K562 (cell line): Measurements from ENCODE around the gene ZNF862. TPM values are rescaled to one million over a fixed set of nuclear protein-coding genes. Genes with fewer than 3 reads are reported as not detected.

ENCODE experiments used
- ATAC-seq: fragments of 200-7000 bp; cut with Tn5 transposase; 3 replicates; pipeline ENCODE4 v1.9.1; 2020; ENCODE audit warnings: moderate library complexity
- BruUV-seq: library from RNA; stranded (reverse); fragments of 400-500 nt; replicated peaks from 2 replicates; lab custom pipeline; 2021; lab: Mats Ljungman, UMichigan
- CTCF ChIA-PET: fragments of 300-600 bp; formaldehyde crosslinking; extraction: SDS; loops from one replicate; lab custom pipeline; 2021; ENCODE audit warnings: low intra/inter-chr PET ratio; lab: Yijun Ruan, JAX
- POLR2A ChIA-PET: fragments of 300-600, 350-650 bp; sonication (Branson Sonifier 250); formaldehyde crosslinking; extraction: SDS; loops from one replicate; lab custom pipeline; 2021; ENCODE audit warnings: antibody characterized with exemption, inconsistent platforms; lab: Yijun Ruan, JAX
- DNase-seq, 4 experiments: peaks; one replicate each; pipeline versions ENCODE4 v3.0.0 to v3.0.0-alpha.2; 2011 to 2018; ENCODE audit warnings: low spot score in 3 of 4, mixed read lengths in 3 of 4; ENCODE audit errors: extremely low read depth in 1 of 4
- FAIRE-seq: peaks from 2 replicates; lab custom pipeline; 2011; peaks lifted over from hg19 to GRCh38; lab: Jason Lieb, UNC
- H2AFZ ChIP-seq: 2 replicates; pipeline ENCODE4 v1.6.0; 2011; ENCODE audit warnings: low read depth, low read length, control low read depth, inconsistent platforms
- H3K27ac ChIP-seq: fragments of 200-600 bp; 3 replicates; pipeline ENCODE4 v1.8.0; 2011; ENCODE audit warnings: low read depth, mild to moderate bottlenecking, control low read depth, inconsistent platforms, low read length, moderate library complexity, mixed read lengths; ENCODE audit errors: extremely low read depth
- H3K27me3 ChIP-seq, 2 experiments: fragments of 300-600 bp in 1 of 2; 2 replicates in 1 of 2; 3 replicates in 1 of 2; pipeline versions ENCODE4 v1.6.0 to v1.8.0; 2011; ENCODE audit warnings: inconsistent platforms in 2 of 2, low read length in 2 of 2, mild to moderate bottlenecking in 1 of 2, mixed read lengths in 1 of 2, moderate library complexity in 1 of 2; ENCODE audit not compliant: control insufficient read depth in 2 of 2, insufficient read depth in 2 of 2
- H3K36me3 ChIP-seq: fragments of 300-600 bp; 3 replicates; pipeline ENCODE4 v1.8.0; 2011; ENCODE audit warnings: mild to moderate bottlenecking, low read length, inconsistent platforms; ENCODE audit not compliant: control insufficient read depth, insufficient read depth
- H3K4me1 ChIP-seq, 2 experiments: fragments of 200-600 bp in 1 of 2; replicated peaks in 1 of 2; 2 replicates in 1 of 2; 3 replicates in 1 of 2; pipeline versions ENCODE4 v1.5.1 to v1.8.0; 2011; ENCODE audit warnings: inconsistent platforms in 2 of 2, low read length in 2 of 2, mild to moderate bottlenecking in 1 of 2, mixed read lengths in 1 of 2, moderate library complexity in 1 of 2; ENCODE audit not compliant: control insufficient read depth in 2 of 2, insufficient read depth in 2 of 2
- H3K4me2 ChIP-seq: 2 replicates; pipeline ENCODE4 v1.6.1; 2011; ENCODE audit warnings: low read length, control low read depth, inconsistent platforms, mixed read lengths; ENCODE audit not compliant: insufficient read depth
- H3K4me3 ChIP-seq: fragments of 200-600 bp; sonication (generic), shearing (Covaris generic); 2 replicates; pipeline ENCODE4 v1.5.1; 2016; ENCODE audit warnings: control low read depth, inconsistent platforms
- H3K79me2 ChIP-seq: fragments of 200-600 bp; 3 replicates; pipeline ENCODE4 v1.8.0; 2011; ENCODE audit warnings: low read length, inconsistent platforms; ENCODE audit not compliant: control insufficient read depth, insufficient read depth
- H3K9ac ChIP-seq, 2 experiments: 2 replicates each; pipeline versions ENCODE4 v1.6.0 to v1.6.1; 2011; ENCODE audit warnings: low read depth in 2 of 2, low read length in 2 of 2, control low read depth in 1 of 2, inconsistent platforms in 1 of 2, mild to moderate bottlenecking in 1 of 2, mixed read lengths in 1 of 2; ENCODE audit not compliant: insufficient read depth in 1 of 2
- H3K9me1 ChIP-seq: one replicate; pipeline ENCODE4 v1.6.0; 2011; ENCODE audit warnings: inconsistent platforms, mild to moderate bottlenecking, low read length, moderate library complexity; ENCODE audit not compliant: control insufficient read depth, insufficient read depth
- H3K9me3 ChIP-seq: replicated peaks from 2 replicates; pipeline ENCODE4 v1.5.1; 2011; ENCODE audit warnings: low read depth, low read length, inconsistent platforms; ENCODE audit not compliant: control insufficient read depth, insufficient read depth
- H4K20me1 ChIP-seq: replicated peaks from 2 replicates; pipeline ENCODE4 v1.6.1; 2011; ENCODE audit warnings: low read length, inconsistent platforms, mixed read lengths; ENCODE audit not compliant: control insufficient read depth, insufficient read depth
- ARID1B ChIP-seq: fragments of 450-650 bp; IDR thresholded peaks from 2 replicates; pipeline ENCODE4 v1.6.1; 2016; ENCODE audit warnings: antibody characterized with exemption, mild to moderate bottlenecking, inconsistent platforms
- ZNF217 ChIP-seq: sonication (generic); formaldehyde crosslinking; IDR thresholded peaks from 2 replicates; pipeline ENCODE4 v1.8.0; 2022; ENCODE audit warnings: mild to moderate bottlenecking, missing genetic modification reagents
- WGBS: fragments of 100-300 bp; shearing (Covaris generic); methylation state at CpG from one replicate; pipeline ENCODE4 v1.1.6; 2016; ENCODE audit warnings: low coverage, mixed read lengths; ENCODE audit not compliant: insufficient coverage; ENCODE audit errors: missing lambda C conversion rate; 5-methylcytosine and 5-hydroxymethylcytosine counted together
- in situ Hi-C: fragments of 300-500 bp; cut with MboI; formaldehyde crosslinking; loops from 4 replicates; pipeline ENCODE4 v1.15.0; 2018; ENCODE audit warnings: inconsistent platforms, mixed read lengths
- intact Hi-C: fragments of 100-400 bp; cut with micrococcal nuclease; formaldehyde crosslinking; loops from 2 replicates; pipeline ENCODE4 v1.14.2; 2022
- polyA plus RNA-seq, 8 experiments: library from polyadenylated mRNA; depleted of rRNA in 4 of 8; stranded (reverse) in 5 of 8; unstranded in 3 of 8; fragments of >200 nt; fragmentation: Nextera tagmentation in 2 of 8; fragmentation: Illumina TruSeq in 1 of 8; extraction: Ambion mirVana in 2 of 8; extraction: Trizol in 1 of 8; gene quantifications; 2 replicates each; pipeline versions ENCODE4 v1.2.1 to v1.2.3, GENCODE V29; 2011 to 2014; ENCODE audit warnings: inconsistent platforms in 1 of 8, missing spikeins in 1 of 8
- total RNA-seq, 7 experiments: library from RNA; depleted of rRNA in 6 of 7; stranded (reverse); fragments of >200 nt in 6 of 7; fragmentation: Illumina TruSeq in 2 of 7; extraction: Trizol in 2 of 7; gene quantifications; 2 replicates each; pipeline versions ENCODE4 v1.2.1 to v1.2.3, GENCODE V29; 2011 to 2021; ENCODE audit warnings: low replicate concordance in 1 of 7
- TF ChIP-seq, protein P1 (sequence below): fragments of 450-650 bp; formaldehyde crosslinking; IDR thresholded peaks from 2 replicates; pipeline ENCODE4 v1.4.0; 2022; ENCODE audit warnings: missing genetic modification characterization
- TF ChIP-seq, protein P2 (sequence below): sonication (generic); formaldehyde crosslinking; IDR thresholded peaks from 2 replicates; pipeline ENCODE4 v1.8.0; 2022; ENCODE audit warnings: mild to moderate bottlenecking, missing genetic modification reagents

ZNF862 gene
- total and polyA plus RNA-seq, 9 of the 15 experiments (the other 6 are each of a cell fraction or from before 2014, with no cell fraction given): 1.1 to 3.9 (median 2.6) TPM

GRCh38 chr7:149817836-149818535 is 20.2 kb upstream of the ZNF862 start:
- ATAC-seq (no peak), FAIRE-seq (no peak), DNase-seq (no peak)
- no peaks in the 10 kb centered on the region for H3K79me2 ChIP-seq
- no peaks in the 10 kb centered on the region for H3K9me3 ChIP-seq
- H3K4me3 ChIP-seq: no peak overlapping the region
- peaks cover 3 to 83% of the 10 kb centered on the region in 2 experiments; a peak in 3 of 5 replicates for H3K4me1 ChIP-seq
- no peak overlapping the region for H3K4me2 ChIP-seq
- H3K9me1 ChIP-seq: peaks cover 4% of the 10 kb centered on the region
- H3K27ac ChIP-seq: no peak overlapping the region
- H2AFZ ChIP-seq: no peak overlapping the region
- peaks cover 25 to 97% of the 10 kb centered on the region in 2 experiments; a peak in 4 of 5 replicates for H3K27me3 ChIP-seq
- no peaks in the 10 kb centered on the region for H3K36me3 ChIP-seq
- no TSS peak for BruUV-seq
- H3K9ac ChIP-seq: 0 out of 4 replicates have a peak overlapping the region, but pooled peaks of 1 of the 2 experiments have one; percentile 1
- in situ Hi-C loops: no loop called here
- H4K20me1 ChIP-seq: peaks cover 31% of the 10 kb centered on the region
- intact Hi-C loops: no loop called here
- ChIA-PET POLR2A (interaction anchor here (0.5 kb wide), 2 partner anchors 9 to 389 kb away, joined by 3 read pairs; no protein-coding TSS in a partner anchor), CTCF (no interaction called here)
- 3% methylated on average over 23 of the region's 23 CpGs for WGBS
- TF ChIP-seq, protein P1, sequence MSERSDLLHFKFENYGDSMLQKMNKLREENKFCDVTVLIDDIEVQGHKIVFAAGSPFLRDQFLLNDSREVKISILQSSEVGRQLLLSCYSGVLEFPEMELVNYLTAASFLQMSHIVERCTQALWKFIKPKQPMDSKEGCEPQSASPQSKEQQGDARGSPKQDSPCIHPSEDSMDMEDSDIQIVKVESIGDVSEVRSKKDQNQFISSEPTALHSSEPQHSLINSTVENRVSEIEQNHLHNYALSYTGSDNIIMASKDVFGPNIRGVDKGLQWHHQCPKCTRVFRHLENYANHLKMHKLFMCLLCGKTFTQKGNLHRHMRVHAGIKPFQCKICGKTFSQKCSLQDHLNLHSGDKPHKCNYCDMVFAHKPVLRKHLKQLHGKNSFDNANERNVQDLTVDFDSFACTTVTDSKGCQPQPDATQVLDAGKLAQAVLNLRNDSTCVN (CRISPR knock-in tag): no peak
- TF ChIP-seq, protein P2, sequence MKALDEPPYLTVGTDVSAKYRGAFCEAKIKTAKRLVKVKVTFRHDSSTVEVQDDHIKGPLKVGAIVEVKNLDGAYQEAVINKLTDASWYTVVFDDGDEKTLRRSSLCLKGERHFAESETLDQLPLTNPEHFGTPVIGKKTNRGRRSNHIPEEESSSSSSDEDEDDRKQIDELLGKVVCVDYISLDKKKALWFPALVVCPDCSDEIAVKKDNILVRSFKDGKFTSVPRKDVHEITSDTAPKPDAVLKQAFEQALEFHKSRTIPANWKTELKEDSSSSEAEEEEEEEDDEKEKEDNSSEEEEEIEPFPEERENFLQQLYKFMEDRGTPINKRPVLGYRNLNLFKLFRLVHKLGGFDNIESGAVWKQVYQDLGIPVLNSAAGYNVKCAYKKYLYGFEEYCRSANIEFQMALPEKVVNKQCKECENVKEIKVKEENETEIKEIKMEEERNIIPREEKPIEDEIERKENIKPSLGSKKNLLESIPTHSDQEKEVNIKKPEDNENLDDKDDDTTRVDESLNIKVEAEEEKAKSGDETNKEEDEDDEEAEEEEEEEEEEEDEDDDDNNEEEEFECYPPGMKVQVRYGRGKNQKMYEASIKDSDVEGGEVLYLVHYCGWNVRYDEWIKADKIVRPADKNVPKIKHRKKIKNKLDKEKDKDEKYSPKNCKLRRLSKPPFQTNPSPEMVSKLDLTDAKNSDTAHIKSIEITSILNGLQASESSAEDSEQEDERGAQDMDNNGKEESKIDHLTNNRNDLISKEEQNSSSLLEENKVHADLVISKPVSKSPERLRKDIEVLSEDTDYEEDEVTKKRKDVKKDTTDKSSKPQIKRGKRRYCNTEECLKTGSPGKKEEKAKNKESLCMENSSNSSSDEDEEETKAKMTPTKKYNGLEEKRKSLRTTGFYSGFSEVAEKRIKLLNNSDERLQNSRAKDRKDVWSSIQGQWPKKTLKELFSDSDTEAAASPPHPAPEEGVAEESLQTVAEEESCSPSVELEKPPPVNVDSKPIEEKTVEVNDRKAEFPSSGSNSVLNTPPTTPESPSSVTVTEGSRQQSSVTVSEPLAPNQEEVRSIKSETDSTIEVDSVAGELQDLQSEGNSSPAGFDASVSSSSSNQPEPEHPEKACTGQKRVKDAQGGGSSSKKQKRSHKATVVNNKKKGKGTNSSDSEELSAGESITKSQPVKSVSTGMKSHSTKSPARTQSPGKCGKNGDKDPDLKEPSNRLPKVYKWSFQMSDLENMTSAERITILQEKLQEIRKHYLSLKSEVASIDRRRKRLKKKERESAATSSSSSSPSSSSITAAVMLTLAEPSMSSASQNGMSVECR (CRISPR knock-in tag): peak; percentile 42; the same call in 1 of the 2 replicates
- TF ChIP-seq ARID1B (no peak), ZNF217 (CRISPR knock-in tag) (no peak)
